ENCODE data around the gene KDM3B. TPM values are rescaled to one million over a fixed set of nuclear protein-coding genes. Genes with fewer than 3 reads are reported as not detected.

Gene KDM3B
- total RNA-seq, 2 donors from 2014 or later, result 98.2 to 104 TPM

- no peak overlapping the region for H3K4me3 Mint-ChIP-seq
- no peak for TF ChIP-seq CTCF (conservative IDR thresholded peaks at IDR 0.05)
- Histone ChIP-seq H3K9ac (ENCODE audit: extremely low read depth, low read length, poor library complexity, severe bottlenecking) (no peak overlapping the region), H3K9me3 (ENCODE audit: control insufficient read depth, low read length) (no peaks in the 10 kb centered on the region), H3K36me3 (ENCODE audit: control insufficient read depth, insufficient read depth, low read length) (no peaks in the 10 kb centered on the region), H3K27ac (ENCODE audit: low read depth, low read length) (no peak overlapping the region), H3K4me1 (ENCODE audit: control insufficient read depth, insufficient read depth, low read length) (no peaks in the 10 kb centered on the region), H3K27me3 (ENCODE audit: control insufficient read depth, insufficient read depth, low read length, poor library complexity, severe bottlenecking) (no peaks in the 10 kb centered on the region), H3K4me3 (ENCODE audit: low read length) (no peak overlapping the region)
- peaks cover 20% of the 10 kb centered on the region for H3K4me1 Mint-ChIP-seq
- no peaks in the 10 kb centered on the region for H3K9me3 Mint-ChIP-seq
- H3K27me3 Mint-ChIP-seq (ENCODE audit: insufficient read depth), result peaks cover 6% of the 10 kb centered on the region
- DNase-seq, result no peak
- 93 to 98% methylated on average over 5 to 9 of the region's 9 CpGs for WGBS, 2 experiments (ENCODE audit: insufficient coverage in 1 of 2, insufficient read length in 1 of 2)
- H3K27ac Mint-ChIP-seq, result no peak overlapping the region
- no peaks in the 10 kb centered on the region for H3K36me3 Mint-ChIP-seq (ENCODE audit: low read depth)
These were observed 106.4 kb downstream of the KDM3B start for GRCh38 chr5:138458856-138459255.

GRCh38 chr5:138459311-138459933 is 106.9 kb downstream of the KDM3B start:
- Histone ChIP-seq H3K36me3 (ENCODE audit: control insufficient read depth, insufficient read depth, low read length) (no peaks in the 10 kb centered on the region), H3K9me3 (ENCODE audit: control insufficient read depth, low read length) (no peaks in the 10 kb centered on the region), H3K4me1 (ENCODE audit: control insufficient read depth, insufficient read depth, low read length) (no peaks in the 10 kb centered on the region), H3K4me3 (ENCODE audit: low read length) (no peak overlapping the region), H3K27ac (ENCODE audit: low read depth, low read length) (no peak overlapping the region), H3K9ac (ENCODE audit: extremely low read depth, low read length, poor library complexity, severe bottlenecking) (no peak overlapping the region), H3K27me3 (ENCODE audit: control insufficient read depth, insufficient read depth, low read length, poor library complexity, severe bottlenecking) (no peaks in the 10 kb centered on the region)
- WGBS, 2 experiments (ENCODE audit: insufficient coverage in 1 of 2, insufficient read length in 1 of 2), result 85 to 96% methylated on average over 10 to 11 of the region's 11 CpGs
- TF ChIP-seq CTCF (conservative IDR thresholded peaks at IDR 0.05), result no peak
- DNase-seq, result no peak
- Mint-ChIP-seq H3K9me3 (no peaks in the 10 kb centered on the region), H3K4me3 (no peak overlapping the region), H3K27me3 (ENCODE audit: insufficient read depth) (peaks cover 6% of the 10 kb centered on the region), H3K27ac (no peak overlapping the region), H3K4me1 (peaks cover 20% of the 10 kb centered on the region), H3K36me3 (ENCODE audit: low read depth) (no peaks in the 10 kb centered on the region)

- no peaks in the 10 kb centered on the region for H3K36me3 Mint-ChIP-seq (ENCODE audit: low read depth)
- no peak overlapping the region for H3K27ac Mint-ChIP-seq
- H3K9me3 Mint-ChIP-seq, result no peaks in the 10 kb centered on the region
- Histone ChIP-seq H3K27ac (ENCODE audit: low read depth, low read length) (no peak overlapping the region), H3K27me3 (ENCODE audit: control insufficient read depth, insufficient read depth, low read length, poor library complexity, severe bottlenecking) (no peaks in the 10 kb centered on the region), H3K9ac (ENCODE audit: extremely low read depth, low read length, poor library complexity, severe bottlenecking) (no peak overlapping the region), H3K9me3 (ENCODE audit: control insufficient read depth, low read length) (no peaks in the 10 kb centered on the region), H3K4me1 (ENCODE audit: control insufficient read depth, insufficient read depth, low read length) (no peaks in the 10 kb centered on the region), H3K4me3 (ENCODE audit: low read length) (no peak overlapping the region), H3K36me3 (ENCODE audit: control insufficient read depth, insufficient read depth, low read length) (no peaks in the 10 kb centered on the region)
- DNase-seq, result no peak
- TF ChIP-seq CTCF (conservative IDR thresholded peaks at IDR 0.05), result no peak
- 83 to 89% methylated on average over 2 to 4 of the region's 4 CpGs for WGBS, 2 experiments (ENCODE audit: insufficient coverage in 1 of 2, insufficient read length in 1 of 2)
- H3K27me3 Mint-ChIP-seq (ENCODE audit: insufficient read depth), result peaks cover 2% of the 10 kb centered on the region
- peaks cover 15% of the 10 kb centered on the region for H3K4me1 Mint-ChIP-seq
- no peak overlapping the region for H3K4me3 Mint-ChIP-seq
These were observed 107.7 kb downstream of the KDM3B start for GRCh38 chr5:138460032-138460693.

All from endodermal cell (in vitro differentiated cells).